ENCODE data around the gene DFFB. TPM values are rescaled to one million over a fixed set of nuclear protein-coding genes. Genes with fewer than 3 reads are reported as not detected.

Gene DFFB
- total RNA-seq, 1 experiment from 2014 or later: 9.0 TPM

GRCh38 chr1:3890389-3891328, 33.4 kb downstream of the DFFB start:
- Histone ChIP-seq H3K9me3 (ENCODE audit: control insufficient read depth in 1 of 2, insufficient read depth in 1 of 2, low read depth in 1 of 2, low read length in 2 of 2) (no peaks in the 10 kb centered on the region), H3K27ac (ENCODE audit: low read depth, low read length) (no peak overlapping the region), H3K27me3 (ENCODE audit: insufficient read depth, low read length) (no peaks in the 10 kb centered on the region), H3K4me1 (ENCODE audit: control insufficient read depth in 1 of 2, insufficient read depth in 2 of 2, low read length in 2 of 2) (no peaks in the 10 kb centered on the region), H3K9me2 (ENCODE audit: insufficient read depth) (no peaks in the 10 kb centered on the region), H3K36me3 (ENCODE audit: control insufficient read depth in 1 of 2, insufficient read depth in 2 of 2, low read length in 2 of 2) (peaks cover 17 to 24% of the 10 kb centered on the region in 2 experiments; a peak in 3 of 4 replicates), H3K4me2 (ENCODE audit: low read length) (no peak overlapping the region), H3K9ac (ENCODE audit: low read length) (no peak overlapping the region), H2AFZ (ENCODE audit: low read depth, low read length, poor library complexity, severe bottlenecking) (no peak overlapping the region), H3K79me2 (ENCODE audit: insufficient read depth, low read length) (peaks cover 37% of the 10 kb centered on the region), H4K20me1 (ENCODE audit: insufficient read depth) (no peaks in the 10 kb centered on the region), H3K4me3 (replicated peaks in 1 of 2; ENCODE audit: low read depth in 1 of 2, low read length in 2 of 2) (no peak overlapping the region)
- intact Hi-C loops (cut with micrococcal nuclease): no loop called here
- DNase-seq (ENCODE audit: low read depth, low spot score) (no peak), ATAC-seq (no peak)
- CTCF ChIA-PET: no interaction called here
- POLR2A ChIA-PET: no interaction called here
- no TSS peak for BruUV-seq (replicated peaks)
- RAD21 ChIA-PET (ENCODE audit: low non-redundant PET in 1 of 2, low total read pairs in 2 of 2, uncharacterized antibody in 2 of 2, unreplicated experiment in 2 of 2): no interaction called here
- TF ChIP-seq ATF3 (IDR thresholded peaks at IDR 0.05) (no peak), POLR2A (IDR thresholded peaks at IDR 0.05; ENCODE audit: borderline replicate concordance, extremely low read depth, insufficient read depth, insufficient read length) (no peak), SIN3A (IDR thresholded peaks at IDR 0.05; ENCODE audit: low read depth) (no peak), YY1 (IDR thresholded peaks at IDR 0.05; ENCODE audit: extremely low read depth, insufficient replicate concordance, low read depth, low read length) (no peak), SP1 (IDR thresholded peaks at IDR 0.05; ENCODE audit: low read depth) (no peak), ZBTB33 (IDR thresholded peaks at IDR 0.05; ENCODE audit: extremely low read depth, insufficient replicate concordance, low read length) (no peak)
